ENCODE data around the gene EXOC6B.

Gene EXOC6B

DNA sequence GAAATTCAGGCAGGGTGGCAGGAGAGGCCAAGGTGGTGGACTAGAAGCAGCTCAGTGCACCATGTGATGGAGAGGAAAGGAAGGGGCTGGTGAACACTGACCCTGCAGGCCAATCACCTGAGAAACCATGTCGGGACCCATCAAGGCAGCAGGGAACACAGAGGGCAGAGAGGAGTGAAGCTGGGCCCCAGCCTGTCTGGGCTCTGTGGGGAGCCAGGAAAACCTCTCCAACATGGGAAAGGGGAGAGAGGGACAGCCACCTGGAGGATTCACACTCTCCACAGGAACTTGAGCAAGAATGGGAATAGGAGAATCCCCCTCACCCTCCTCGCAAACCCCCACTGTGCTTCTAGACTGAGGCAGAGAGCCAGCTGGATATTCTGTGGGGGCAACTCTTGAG lies 592.6 kb downstream of the EXOC6B start:
- DNase-seq: no peak
- in situ Hi-C loops (cut with MboI; ENCODE audit: low pct_unique_long_range_greater_than_20kb, low sequenced_read_pairs): no loop called here

- no peak for DNase-seq
- in situ Hi-C loops (cut with MboI; ENCODE audit: low pct_unique_long_range_greater_than_20kb, low sequenced_read_pairs): no loop called here
Observed at GRCh38 chr2:72222829-72223564, 602.8 kb downstream of the EXOC6B start.

- in situ Hi-C loops (cut with MboI; ENCODE audit: low pct_unique_long_range_greater_than_20kb, low sequenced_read_pairs): no loop called here
- peak; percentile 4 for DNase-seq
Observed at GRCh38 chr2:72220170-72220569, 605.7 kb downstream of the EXOC6B start.

- no peak for DNase-seq
- in situ Hi-C loops (cut with MboI; ENCODE audit: low pct_unique_long_range_greater_than_20kb, low sequenced_read_pairs): no loop called here
Observed at GRCh38 chr2:72214429-72215143, 611.2 kb downstream of the EXOC6B start.

DNA sequence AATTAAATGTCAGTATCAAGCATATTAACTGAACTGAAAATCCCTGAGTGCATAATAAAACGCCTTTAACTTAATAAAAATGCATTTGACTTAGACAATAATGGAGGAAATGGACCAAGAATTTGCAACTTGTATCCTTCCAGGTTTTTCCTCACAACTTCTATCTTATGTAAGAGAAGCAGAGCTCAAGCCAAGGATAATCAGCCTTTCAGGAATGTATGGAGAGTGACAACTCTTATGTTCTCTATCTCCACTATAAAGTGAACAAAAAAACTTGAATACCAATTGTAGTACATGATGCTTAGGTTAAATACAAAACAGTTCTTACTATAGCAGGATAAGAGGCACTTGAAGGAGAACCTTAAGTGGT lies 613.4 kb downstream of the EXOC6B start:
- in situ Hi-C loops (cut with MboI; ENCODE audit: low pct_unique_long_range_greater_than_20kb, low sequenced_read_pairs): no loop called here
- no peak for DNase-seq

GRCh38 chr2:72211777-72212485 lies 613.9 kb downstream of the EXOC6B start:
- in situ Hi-C loops (cut with MboI; ENCODE audit: low pct_unique_long_range_greater_than_20kb, low sequenced_read_pairs): no loop called here
- DNase-seq: no peak

GRCh38 chr2:72211350-72211749 lies 614.5 kb downstream of the EXOC6B start:
- DNase-seq: no peak
- in situ Hi-C loops (cut with MboI; ENCODE audit: low pct_unique_long_range_greater_than_20kb, low sequenced_read_pairs): no loop called here

- in situ Hi-C loops (cut with MboI; ENCODE audit: low pct_unique_long_range_greater_than_20kb, low sequenced_read_pairs): no loop called here
- no peak for DNase-seq
Observed at GRCh38 chr2:72210470-72210869, 615.4 kb downstream of the EXOC6B start.

- in situ Hi-C loops (cut with MboI; ENCODE audit: low pct_unique_long_range_greater_than_20kb, low sequenced_read_pairs): no loop called here
- DNase-seq: no peak
Observed at GRCh38 chr2:72208225-72208624, 617.6 kb downstream of the EXOC6B start.

DNA sequence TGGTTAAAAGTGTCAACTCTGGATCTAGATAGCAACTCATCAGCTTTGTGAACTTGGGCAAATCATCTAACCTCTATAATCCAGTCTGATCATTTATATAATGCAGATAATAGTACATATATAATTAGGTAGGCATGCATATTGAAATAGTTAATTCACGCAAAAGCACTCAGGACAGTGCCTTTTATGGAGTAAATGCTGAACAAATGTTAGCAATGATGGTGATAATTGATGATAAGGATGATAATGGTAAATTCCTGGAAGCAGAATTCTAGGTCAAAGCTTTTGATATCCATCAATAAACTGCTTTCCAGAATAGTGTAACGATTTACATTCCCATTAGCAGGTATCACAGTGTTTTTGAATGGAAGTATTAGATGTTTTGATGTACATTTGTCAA lies 618.5 kb downstream of the EXOC6B start:
- no peak for DNase-seq
- in situ Hi-C loops (cut with MboI; ENCODE audit: low pct_unique_long_range_greater_than_20kb, low sequenced_read_pairs): no loop called here

GRCh38 chr2:72205504-72205881 lies 620.3 kb downstream of the EXOC6B start:
- in situ Hi-C loops (cut with MboI; ENCODE audit: low pct_unique_long_range_greater_than_20kb, low sequenced_read_pairs): no loop called here
- DNase-seq: no peak

GRCh38 chr2:72204786-72205503 lies 620.9 kb downstream of the EXOC6B start:
- DNase-seq: no peak
- in situ Hi-C loops (cut with MboI; ENCODE audit: low pct_unique_long_range_greater_than_20kb, low sequenced_read_pairs): no loop called here

- in situ Hi-C loops (cut with MboI; ENCODE audit: low pct_unique_long_range_greater_than_20kb, low sequenced_read_pairs): no loop called here
- DNase-seq: no peak
Observed at GRCh38 chr2:72204156-72204785, 621.6 kb downstream of the EXOC6B start.

DNA sequence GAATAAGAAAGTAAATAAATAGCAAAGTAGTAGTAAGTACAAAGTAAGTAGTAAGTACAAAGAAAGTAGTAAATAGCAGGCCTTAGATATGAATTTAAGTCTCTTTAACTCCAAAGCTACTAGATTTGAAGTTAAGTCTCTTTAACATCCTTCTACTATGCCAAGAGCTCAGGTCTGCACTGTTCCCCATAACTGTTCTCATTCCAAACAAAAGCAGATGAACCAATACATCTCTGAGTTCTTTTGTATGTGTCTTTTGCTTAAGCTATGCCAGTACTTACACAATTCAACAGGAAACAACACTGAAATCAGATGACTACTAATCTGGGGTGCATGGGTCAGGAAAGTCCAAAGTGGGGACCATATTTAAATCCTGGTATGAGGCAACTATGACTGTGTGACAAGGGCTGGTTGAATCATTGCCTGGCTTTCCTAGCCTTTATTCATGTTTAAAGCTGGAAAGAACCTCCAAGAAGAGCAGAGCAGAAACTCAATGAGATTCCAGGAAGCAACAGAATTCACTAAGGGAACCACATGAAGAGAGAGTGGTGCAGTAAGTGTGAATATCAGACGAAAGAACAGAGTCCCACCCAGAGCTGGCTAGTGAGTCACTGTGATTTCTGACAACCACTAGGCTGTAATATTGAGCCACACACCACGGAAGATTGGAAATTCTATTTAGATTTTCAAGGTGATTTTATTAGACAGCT lies 627.1 kb downstream of the EXOC6B start:
- in situ Hi-C loops (cut with MboI; ENCODE audit: low pct_unique_long_range_greater_than_20kb, low sequenced_read_pairs): no loop called here
- no peak for DNase-seq

GRCh38 chr2:72193723-72194122 lies 632.1 kb downstream of the EXOC6B start:
- in situ Hi-C loops (cut with MboI; ENCODE audit: low pct_unique_long_range_greater_than_20kb, low sequenced_read_pairs): no loop called here
- no peak for DNase-seq

- in situ Hi-C loops (cut with MboI; ENCODE audit: low pct_unique_long_range_greater_than_20kb, low sequenced_read_pairs): no loop called here
- no peak for DNase-seq
Observed at GRCh38 chr2:72191441-72191840, 634.4 kb downstream of the EXOC6B start.

- DNase-seq: no peak
- in situ Hi-C loops (cut with MboI; ENCODE audit: low pct_unique_long_range_greater_than_20kb, low sequenced_read_pairs): no loop called here
Observed at GRCh38 chr2:72185206-72185605, 640.6 kb downstream of the EXOC6B start.

DNA sequence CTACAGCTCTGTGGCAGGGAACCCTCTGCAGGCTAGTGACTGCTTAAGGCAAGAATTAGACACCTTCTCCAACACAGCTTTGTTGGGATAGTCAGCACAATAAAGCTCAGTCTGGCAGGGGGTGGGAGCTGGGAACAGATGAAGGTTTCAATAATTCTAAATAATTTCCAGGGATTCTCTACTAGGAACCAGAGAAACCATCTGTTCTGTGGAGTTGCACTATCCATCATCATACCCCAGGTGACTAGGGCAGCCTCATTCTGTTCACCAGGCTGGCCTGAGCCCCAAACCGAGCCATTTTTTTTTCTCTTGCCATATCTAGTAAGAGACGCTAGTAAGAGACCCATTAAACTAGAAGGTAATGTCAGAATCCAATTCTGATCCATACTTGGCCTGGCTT lies 642.4 kb downstream of the EXOC6B start:
- in situ Hi-C loops (cut with MboI; ENCODE audit: low pct_unique_long_range_greater_than_20kb, low sequenced_read_pairs): no loop called here

GRCh38 chr2:72183016-72183415 lies 642.8 kb downstream of the EXOC6B start:
- in situ Hi-C loops (cut with MboI; ENCODE audit: low pct_unique_long_range_greater_than_20kb, low sequenced_read_pairs): no loop called here
- no peak for DNase-seq

More for the DNA sequence above, 642.4 kb downstream of the EXOC6B start:
- no peak for DNase-seq

All from KBM-7 (cell line).